GM21529 (cell line): ENCODE data around the gene SH3YL1.
"Not testable (repeated sequence)": the region's sequence is repeated elsewhere in the genome, so short reads cannot be mapped to it uniquely, and the experiment has no call there.

Experiments used
- ATAC-seq: cut with Tn5 transposase; IDR thresholded peaks from one replicate; pipeline ENCODE4 v1.9.1; 2021; ENCODE audit not compliant: unreplicated experiment

The SH3YL1 gene

DNA sequence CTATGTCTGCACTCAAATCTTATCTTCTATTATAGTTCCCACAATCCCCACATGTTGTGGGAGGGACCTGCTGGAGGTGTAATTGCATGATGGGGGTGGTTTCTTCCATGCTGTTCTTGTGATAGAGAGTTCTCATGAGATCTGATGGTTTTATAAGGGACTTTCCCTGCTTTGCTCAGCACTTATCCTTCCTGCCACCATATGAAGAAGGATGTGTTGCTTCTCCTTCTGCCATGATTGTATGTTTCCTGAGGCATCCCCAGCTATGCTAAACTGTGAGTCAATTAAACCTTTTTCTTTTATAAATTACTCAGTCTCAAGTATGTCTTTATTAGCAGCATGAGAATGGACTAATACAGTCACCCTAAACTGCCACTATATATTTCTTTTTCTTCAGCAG, 79.1 kb downstream of the SH3YL1 start:
- ATAC-seq, result no peak

DNA sequence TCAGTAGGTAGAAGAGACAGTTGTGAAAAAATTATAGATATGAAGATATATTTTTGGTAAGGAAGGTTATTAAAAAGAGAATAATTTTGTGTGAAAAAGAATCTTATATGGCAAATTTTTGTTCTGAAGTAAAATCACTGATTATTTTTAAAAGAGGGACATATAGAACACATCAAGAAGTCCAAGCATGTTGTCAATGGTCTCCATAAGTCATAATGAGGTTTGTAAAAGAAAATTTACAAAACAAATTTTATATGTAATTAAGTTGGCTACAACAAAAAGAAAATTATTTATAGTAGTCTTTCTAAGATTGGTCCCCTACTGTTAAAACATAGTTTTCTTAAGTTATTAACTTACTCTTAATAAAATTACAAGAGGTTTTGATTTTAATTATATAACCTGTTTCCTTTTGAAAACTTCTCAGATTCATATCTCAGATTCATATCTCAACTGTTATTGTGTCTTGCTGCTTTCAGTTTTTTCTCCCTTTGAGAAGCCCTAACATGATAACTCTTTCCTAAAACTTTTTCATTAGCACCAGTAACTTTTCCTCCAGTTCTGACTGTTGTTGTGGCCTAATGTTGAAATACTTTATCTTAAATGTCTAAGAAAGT, 81.2 kb downstream of the SH3YL1 start:
- ATAC-seq, result no peak

DNA sequence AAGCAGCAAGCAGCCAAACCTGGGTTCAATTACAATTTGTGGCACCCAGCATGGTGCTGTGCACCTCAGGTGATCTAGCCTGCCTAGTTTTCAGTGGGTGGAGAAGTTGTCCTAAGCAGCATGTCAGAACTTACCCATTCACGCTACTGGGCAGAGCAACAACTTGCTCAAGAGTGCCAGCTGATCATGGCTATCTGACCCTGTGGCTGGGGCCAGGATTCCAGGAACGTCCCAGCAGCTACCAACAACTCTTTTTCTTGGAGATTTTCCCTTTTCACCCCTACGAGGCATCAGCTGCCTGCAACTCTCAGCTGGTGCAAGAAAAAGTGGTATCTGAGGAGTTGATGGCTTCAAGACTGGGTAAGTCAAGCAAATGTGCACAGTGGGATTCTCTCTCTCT, 83.5 kb downstream of the SH3YL1 start:
- ATAC-seq, result no peak

DNA sequence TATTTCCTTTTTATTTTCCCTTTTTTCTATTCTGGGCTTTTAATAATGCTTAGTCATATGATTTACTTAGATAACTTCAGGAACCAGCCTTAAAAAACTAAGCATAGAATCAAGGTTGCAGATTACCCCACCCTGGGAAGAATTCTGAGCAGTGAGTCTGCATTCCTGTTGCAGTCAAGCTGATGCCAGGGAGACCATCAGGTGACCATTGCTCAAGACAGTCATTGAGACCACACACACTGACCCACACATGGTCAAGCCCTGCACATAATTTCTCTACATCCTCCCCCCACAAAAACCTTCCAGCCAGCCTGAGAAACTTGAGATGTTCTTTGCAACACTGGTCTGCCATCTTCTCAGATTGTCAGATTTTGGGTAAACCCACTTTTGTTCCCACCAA, 83.9 kb downstream of the SH3YL1 start:
- no peak for ATAC-seq

DNA sequence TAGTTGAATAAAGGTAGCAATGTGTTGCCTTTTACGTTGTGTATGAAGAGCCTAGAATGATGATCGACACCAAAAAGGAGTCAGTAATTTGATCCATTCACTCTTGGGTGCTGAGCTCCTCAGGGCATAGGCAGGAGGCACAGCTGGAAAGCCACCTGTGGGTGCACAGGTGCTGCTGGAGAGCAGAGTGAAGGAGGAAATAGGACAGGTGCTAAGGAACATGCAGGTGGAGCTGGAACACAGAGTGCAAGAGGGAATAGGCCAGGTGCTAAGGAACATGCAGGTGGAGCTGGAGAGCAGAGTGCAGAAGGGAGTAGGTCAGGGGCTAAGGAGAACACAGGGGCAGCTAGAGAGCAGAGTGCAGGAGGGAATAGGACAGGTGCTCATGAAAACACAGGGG, 86.1 kb downstream of the SH3YL1 start:
- ATAC-seq, result no peak

DNA sequence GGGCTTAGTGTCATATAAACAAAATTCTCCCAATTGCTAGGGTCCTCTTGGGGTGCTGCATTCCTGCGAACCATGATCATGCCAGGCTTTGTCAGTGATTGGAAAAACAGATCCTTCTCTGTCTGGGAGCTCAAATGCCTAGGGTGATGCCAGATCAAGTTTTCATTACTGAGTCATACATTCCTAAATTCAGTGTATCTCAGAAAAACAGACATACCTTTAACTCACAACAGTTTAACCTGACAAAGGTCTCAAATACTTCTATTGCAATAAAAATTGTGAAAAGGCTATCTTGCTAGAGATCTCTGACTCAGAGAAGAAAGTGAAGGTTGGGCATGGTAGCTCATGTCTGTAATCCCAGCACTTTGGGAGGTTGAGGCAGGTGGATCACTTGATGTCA, 86.9 kb downstream of the SH3YL1 start:
- ATAC-seq, result no peak

DNA sequence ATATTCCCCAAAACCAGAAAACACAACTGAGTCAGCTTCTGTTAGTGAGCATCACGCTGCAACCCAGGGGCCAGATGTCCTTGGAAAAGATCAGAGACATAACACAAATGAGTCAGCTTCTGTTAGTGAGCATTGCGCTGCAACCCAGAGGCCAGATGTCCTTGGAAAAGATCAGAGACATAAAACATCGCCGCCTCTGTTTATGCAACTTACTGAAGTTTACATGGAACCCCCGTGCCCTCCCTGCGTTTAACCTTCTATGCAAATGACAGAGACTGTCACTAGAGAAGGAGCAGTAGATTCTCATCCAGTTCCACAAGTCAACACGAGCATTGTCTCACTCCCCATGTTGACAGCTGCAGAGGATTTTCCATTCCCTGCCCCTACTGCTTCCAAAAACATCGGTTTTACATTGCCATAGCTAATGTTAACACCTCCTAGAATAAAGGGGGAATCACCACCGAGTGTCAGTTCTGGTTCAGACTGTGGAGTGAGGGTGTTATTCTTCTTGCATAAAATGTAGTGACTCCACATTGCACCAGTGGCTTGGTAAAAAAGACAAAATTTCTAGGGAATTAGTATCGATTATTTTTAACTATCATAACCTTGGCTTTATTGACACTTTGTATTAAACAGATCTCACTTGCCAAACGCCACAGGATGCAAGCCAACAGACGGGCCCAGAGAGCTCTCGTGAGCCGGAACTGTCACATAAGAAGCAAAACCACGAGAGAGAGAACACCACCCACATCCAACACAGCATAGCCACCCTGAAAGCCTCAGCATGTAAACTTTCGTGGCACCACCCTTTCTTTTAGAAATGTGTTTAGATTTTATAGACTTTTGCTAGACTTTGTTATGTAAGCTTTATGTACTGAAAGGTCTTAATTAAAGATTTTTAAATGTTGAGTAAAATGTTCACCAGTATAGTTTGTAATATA, 87.7 kb downstream of the SH3YL1 start:
- no peak for ATAC-seq

DNA sequence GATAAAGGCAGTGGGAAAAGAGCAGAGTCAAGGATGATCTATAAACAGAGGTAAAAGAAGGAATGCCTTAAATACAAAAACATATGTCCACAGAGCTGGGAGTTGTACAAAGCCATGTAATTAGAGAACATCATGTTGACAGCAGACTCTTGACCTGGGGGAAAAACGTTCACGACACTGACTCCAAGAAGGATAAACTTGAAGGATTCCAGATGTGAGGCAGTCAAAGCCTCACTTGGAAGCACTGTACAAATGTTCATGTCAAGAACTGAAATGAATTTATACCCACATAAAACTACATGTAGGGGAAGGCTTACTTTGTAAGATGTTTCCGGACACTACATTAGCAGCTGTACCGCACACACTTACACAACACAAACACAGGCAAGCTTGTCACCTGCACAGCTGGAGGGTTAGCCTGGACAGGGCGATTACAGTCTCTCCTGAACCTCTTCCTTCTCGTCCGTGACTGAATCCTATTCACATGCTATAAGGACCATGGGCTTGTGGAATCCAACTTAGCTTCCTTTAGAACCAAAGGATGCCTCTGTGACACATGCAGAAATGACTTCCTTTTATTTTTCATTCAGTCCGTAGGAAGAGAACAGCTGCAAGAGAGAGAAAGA, 88.6 kb downstream of the SH3YL1 start:
- no peak for ATAC-seq

DNA sequence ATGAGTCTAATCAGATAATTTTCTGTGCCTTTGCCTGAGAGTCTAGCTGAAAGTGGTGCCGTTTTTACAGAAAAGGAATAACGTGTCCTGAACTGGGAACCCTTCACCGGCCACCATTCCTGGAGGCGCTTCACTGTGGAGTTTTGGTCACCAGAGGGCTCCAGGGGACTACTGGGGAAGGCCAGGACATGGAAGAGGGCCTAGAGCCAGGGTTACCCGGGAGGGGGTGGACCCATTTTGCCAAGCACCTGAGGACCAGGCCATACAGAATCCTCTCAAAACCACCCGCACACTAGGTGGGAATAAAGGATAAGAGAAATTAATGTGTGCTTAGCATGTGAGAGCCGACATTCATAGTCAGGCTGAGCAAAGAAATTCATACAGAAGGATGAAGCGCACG, 91.7 kb downstream of the SH3YL1 start:
- ATAC-seq, result not testable (repeated sequence)

DNA sequence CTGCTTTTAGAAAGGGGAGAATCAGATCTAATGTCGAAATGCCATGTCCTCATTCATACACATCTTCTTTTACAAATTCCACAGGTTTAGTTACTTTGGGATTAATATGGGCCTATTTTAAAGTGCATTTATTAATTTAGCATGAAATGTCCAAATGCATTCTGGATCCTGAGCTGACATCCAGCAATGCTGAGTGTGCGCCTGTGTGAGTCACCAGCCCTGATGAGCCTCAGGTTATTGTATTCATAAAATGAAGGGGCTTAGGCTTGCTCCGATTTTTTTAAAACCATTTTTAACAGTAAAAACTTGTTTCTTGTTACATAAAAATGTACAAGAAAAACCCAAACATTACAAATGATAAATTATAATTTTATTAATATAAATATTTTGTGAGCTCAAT, 94.1 kb downstream of the SH3YL1 start:
- ATAC-seq, result no peak
